HepG2 (cell line): ENCODE measurements around the gene PLD1. TPM values are rescaled to one million over a fixed set of nuclear protein-coding genes. Genes with fewer than 3 reads are reported as not detected.

Experiments used
- ATAC-seq: fragments of 200-7000 bp; cut with Tn5 transposase; 3 replicates; pipeline ENCODE4 v1.9.1; 2020; ENCODE audit warnings: mild to moderate bottlenecking, moderate library complexity
- BruUV-seq: library from RNA; stranded (reverse); fragments of 400-500 nt; replicated peaks from 2 replicates; lab custom pipeline; 2021; lab: Mats Ljungman, UMichigan
- CTCF ChIA-PET: fragments of 300-600 bp; formaldehyde crosslinking; extraction: SDS; loops from one replicate; lab custom pipeline; 2021; ENCODE audit warnings: low total read pairs, inconsistent platforms, low intra/inter-chr PET ratio; lab: Yijun Ruan, JAX
- POLR2A ChIA-PET: fragments of 350-600 bp; sonication (Branson Sonifier 250); formaldehyde crosslinking; loops from one replicate; lab custom pipeline; 2020; ENCODE audit warnings: antibody characterized with exemption, inconsistent platforms; lab: Yijun Ruan, JAX
- DNase-seq: peaks from one replicate; pipeline ENCODE4 v3.0.0-alpha.2; 2015; ENCODE audit warnings: low spot score
- FAIRE-seq: peaks from 3 replicates; lab custom pipeline; 2011; peaks lifted over from hg19 to GRCh38; lab: Jason Lieb, UNC
- H2AFZ ChIP-seq: one replicate; pipeline ENCODE4 v1.6.1; 2011; ENCODE audit warnings: low read length, inconsistent platforms
- H3K27ac ChIP-seq: fragments of 300-600 bp; 3 replicates; pipeline ENCODE4 v1.8.0; 2011; ENCODE audit warnings: mixed run types, mild to moderate bottlenecking, mixed read lengths, low read length, inconsistent platforms; ENCODE audit not compliant: insufficient read depth; ENCODE audit errors: extremely low read length
- H3K27me3 ChIP-seq, 2 experiments: fragments of 200-600 bp in 1 of 2; 2 replicates in 1 of 2; 3 replicates in 1 of 2; pipeline versions ENCODE4 v1.6.0 to v1.8.0; 2011; ENCODE audit warnings: low read length in 2 of 2, mild to moderate bottlenecking in 2 of 2, moderate library complexity in 2 of 2, inconsistent platforms in 1 of 2; ENCODE audit not compliant: insufficient read depth in 2 of 2, control insufficient read depth in 1 of 2
- H3K36me3 ChIP-seq, 2 experiments: fragments of 200-600 bp in 1 of 2; replicated peaks in 1 of 2; 2 replicates in 1 of 2; 3 replicates in 1 of 2; pipeline versions ENCODE4 v1.5.1 to v1.8.0; 2011; ENCODE audit warnings: low read length in 2 of 2, inconsistent platforms in 1 of 2; ENCODE audit not compliant: insufficient read depth in 2 of 2, control insufficient read depth in 1 of 2
- H3K4me1 ChIP-seq: 2 replicates; pipeline ENCODE4 v1.5.1; 2012; ENCODE audit warnings: low read length, inconsistent platforms; ENCODE audit not compliant: insufficient read depth
- H3K4me2 ChIP-seq: 2 replicates; pipeline ENCODE4 v1.6.0; 2011; ENCODE audit warnings: low read depth, low read length, inconsistent platforms
- H3K4me3 ChIP-seq, 3 experiments: fragments of 200-600 bp in 1 of 3; sonication (generic), shearing (Covaris generic) in 1 of 3; replicated peaks in 1 of 3; 2 replicates each; pipeline ENCODE4 v1.5.1; 2011 to 2016; ENCODE audit warnings: low read length in 3 of 3, inconsistent platforms in 2 of 3, low read depth in 2 of 3, mild to moderate bottlenecking in 2 of 3, control low read depth in 1 of 3, mixed read lengths in 1 of 3; ENCODE audit not compliant: insufficient read depth in 1 of 3
- H3K79me2 ChIP-seq: one replicate; pipeline ENCODE4 v1.6.1; 2011; ENCODE audit warnings: low read length, inconsistent platforms; ENCODE audit not compliant: insufficient read depth
- H3K9ac ChIP-seq: 2 replicates; pipeline ENCODE4 v1.6.0; 2011; ENCODE audit warnings: mild to moderate bottlenecking, low read depth, low read length, inconsistent platforms; ENCODE audit not compliant: insufficient read depth
- H3K9me3 ChIP-seq: 2 replicates; pipeline ENCODE4 v1.5.1; 2012; ENCODE audit warnings: mild to moderate bottlenecking, low read length
- H4K20me1 ChIP-seq: 2 replicates; pipeline ENCODE4 v1.6.0; 2011; ENCODE audit warnings: inconsistent platforms, mild to moderate bottlenecking, low read length, moderate library complexity; ENCODE audit not compliant: insufficient read depth
- CREBL2 ChIP-seq: sonication (generic); formaldehyde crosslinking; IDR thresholded peaks from 2 replicates; pipeline ENCODE4 v1.8.1; 2023; ENCODE audit warnings: missing genetic modification reagents, mild to moderate bottlenecking, borderline replicate concordance
- GABPB1 ChIP-seq: IDR thresholded peaks from 2 replicates; pipeline ENCODE4 v1.6.1; 2016; ENCODE audit warnings: mild to moderate bottlenecking, missing genetic modification reagents, moderate library complexity, missing compliant biosample characterization
- HINFP ChIP-seq: sonication (generic); formaldehyde crosslinking; IDR thresholded peaks from 2 replicates; pipeline ENCODE4 v1.4.0; 2020; ENCODE audit warnings: low read depth, mild to moderate bottlenecking, missing genetic modification reagents
- HNF1B ChIP-seq: sonication (generic); formaldehyde crosslinking; IDR thresholded peaks from 2 replicates; pipeline ENCODE4 v1.5.1; 2020; ENCODE audit warnings: mild to moderate bottlenecking, moderate library complexity, missing genetic modification reagents
- KAT8 ChIP-seq: IDR thresholded peaks from 2 replicates; pipeline ENCODE4 v1.6.1; 2016; ENCODE audit warnings: missing genetic modification reagents, missing compliant biosample characterization
- RARG ChIP-seq: sonication (generic); formaldehyde crosslinking; IDR thresholded peaks from 2 replicates; pipeline ENCODE4 v1.4.0; 2020; ENCODE audit warnings: low read depth, mild to moderate bottlenecking, missing genetic modification reagents
- SP1 ChIP-seq, 2 experiments: fragments of 450-650 bp in 1 of 2; sonication (generic) in 1 of 2; formaldehyde crosslinking in 1 of 2; IDR thresholded peaks; 2 replicates each; pipeline versions ENCODE4 v1.4.0 to v1.6.1; 2016 to 2020; ENCODE audit warnings: missing genetic modification reagents in 1 of 2
- XBP1 ChIP-seq: sonication (generic); formaldehyde crosslinking; IDR thresholded peaks from 2 replicates; pipeline ENCODE4 v1.5.0; 2020; ENCODE audit warnings: missing genetic modification reagents
- ZNF652 ChIP-seq: IDR thresholded peaks from 2 replicates; pipeline ENCODE4 v1.6.1; 2016; ENCODE audit warnings: low read depth, borderline replicate concordance
- WGBS: methylation state at CpG from one replicate; pipeline ENCODE4 v1.1.6; 2017; ENCODE audit warnings: low lambda C conversion rate; 5-methylcytosine and 5-hydroxymethylcytosine counted together
- in situ Hi-C: cut with HindIII; loops from 2 replicates; pipeline ENCODE4 v1.10.0; 2017; ENCODE audit warnings: low pct_unique_long_range_greater_than_20kb; ENCODE audit not compliant: extremely low pct_ligation_motif_present
- intact Hi-C: fragments of 100-400 bp; cut with micrococcal nuclease; formaldehyde crosslinking; loops from one replicate; pipeline ENCODE4 v1.10.0; 2022; ENCODE audit not compliant: unreplicated experiment
- polyA plus RNA-seq, 8 experiments: library from polyadenylated mRNA; depleted of rRNA in 3 of 8; stranded (reverse) in 7 of 8; unstranded in 1 of 8; fragments of >200 nt; fragmentation: Illumina TruSeq in 4 of 8; extraction: Trizol in 4 of 8; gene quantifications; 2 replicates each; pipeline versions ENCODE4 v1.2.1 to v1.2.3, GENCODE V29; 2011 to 2016; ENCODE audit warnings: low read depth in 4 of 8, missing spikeins in 1 of 8, mixed read lengths in 1 of 8; ENCODE audit not compliant: insufficient read depth in 1 of 8
- total RNA-seq, 5 experiments: library from RNA; depleted of rRNA; stranded (reverse); fragments of >200 nt; fragmentation: Illumina TruSeq; extraction: Trizol; gene quantifications; 2 replicates each; pipeline ENCODE4 v1.2.3, GENCODE V29; 2016; ENCODE audit warnings: low read depth in 1 of 5
- TF ChIP-seq, protein P1 (sequence below): sonication (generic); formaldehyde crosslinking; IDR thresholded peaks from 2 replicates; pipeline ENCODE4 v1.5.0; 2020; ENCODE audit warnings: mild to moderate bottlenecking, missing genetic modification reagents, borderline replicate concordance

PLD1 gene
- total and polyA plus RNA-seq, 2 of the 13 experiments (the other 11 are each of a cell fraction or from before 2014, with no cell fraction given), result 27.1 to 59.4 TPM

GRCh38 chr3:171836855-171837254 is 26.6 kb upstream of the PLD1 start:
- H3K9ac ChIP-seq, result no peak overlapping the region
- no peaks in the 10 kb centered on the region for H4K20me1 ChIP-seq
- WGBS, result 94% methylated on average over 3 of the region's 3 CpGs
- no peaks in the 10 kb centered on the region for H3K27me3 ChIP-seq
- H3K4me2 ChIP-seq, result no peak overlapping the region
- DNase-seq, result no peak
- no peak for FAIRE-seq
- POLR2A ChIA-PET, result interaction anchor here (2.4 kb wide), 1 partner anchor 202 kb away, joined by 7 read pairs; the partner anchor contains the start of gene FNDC3B
- H3K79me2 ChIP-seq, result peaks cover 3% of the 10 kb centered on the region
- BruUV-seq, result no TSS peak
- no peak overlapping the region for H2AFZ ChIP-seq
- CTCF ChIA-PET, result no interaction called here
- peak overlapping the region; percentile 100 for H3K27ac ChIP-seq
- H3K36me3 ChIP-seq, result no peaks in the 10 kb centered on the region
- no peaks in the 10 kb centered on the region for H3K9me3 ChIP-seq
- H3K4me1 ChIP-seq, result peaks cover 93% of the 10 kb centered on the region
- TF ChIP-seq GABPB1 (CRISPR knock-in tag) (no peak), SP1 (IDR thresholded peaks at IDR 0.05) (no peak), SP1 (CRISPR knock-in tag; IDR thresholded peaks at IDR 0.05) (no peak), RARG (CRISPR knock-in tag) (no peak), CREBL2 (CRISPR knock-in tag) (no peak)
- intact Hi-C loops, result loop anchor here (10.0 kb wide), 2 partner anchors 102 to 652 kb away; no protein-coding TSS in a partner anchor
- no peak overlapping the region for H3K4me3 ChIP-seq
- no peak for ATAC-seq
- in situ Hi-C loops, result no loop called here

DNA sequence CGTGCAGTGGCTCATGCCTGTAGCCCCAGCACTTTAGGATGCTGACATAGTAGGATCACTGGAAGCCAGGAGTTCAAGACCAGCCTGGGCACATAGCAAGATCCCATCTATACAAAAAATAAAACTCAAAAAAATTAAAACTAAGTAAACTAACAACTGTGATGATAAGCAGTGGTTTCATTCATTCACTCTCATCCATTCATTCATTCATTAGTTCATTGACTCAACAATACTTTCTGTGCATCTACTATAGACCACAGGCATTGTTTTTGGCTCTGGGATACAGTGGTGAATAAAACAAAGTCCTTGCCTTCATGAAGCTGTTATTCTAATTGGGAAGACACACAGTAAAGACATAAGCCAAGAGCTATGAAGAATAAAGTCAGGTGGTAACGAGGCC is 25.3 kb upstream of the PLD1 start:
- H2AFZ ChIP-seq, result no peak overlapping the region
- no peak for FAIRE-seq
- no peak overlapping the region for H3K9ac ChIP-seq
- H3K4me1 ChIP-seq, result peaks cover 83% of the 10 kb centered on the region
- in situ Hi-C loops, result no loop called here
- intact Hi-C loops, result loop anchor here (10.0 kb wide), 2 partner anchors 101 to 651 kb away; no protein-coding TSS in a partner anchor
- H3K27ac ChIP-seq, result no peak overlapping the region
- no peak overlapping the region for H3K4me2 ChIP-seq
- WGBS, result 68% methylated on average over 2 of the region's 2 CpGs
- ATAC-seq, result no peak
- H3K27me3 ChIP-seq, result no peaks in the 10 kb centered on the region
- no peaks in the 10 kb centered on the region for H3K36me3 ChIP-seq
- no TSS peak for BruUV-seq
- DNase-seq, result no peak
- H4K20me1 ChIP-seq, result no peaks in the 10 kb centered on the region
- TF ChIP-seq KAT8 (CRISPR knock-in tag) (no peak), ZNF652 (no peak), XBP1 (CRISPR knock-in tag) (no peak), HINFP (CRISPR knock-in tag) (no peak), HNF1B (CRISPR knock-in tag) (no peak)
- TF ChIP-seq, protein P1, sequence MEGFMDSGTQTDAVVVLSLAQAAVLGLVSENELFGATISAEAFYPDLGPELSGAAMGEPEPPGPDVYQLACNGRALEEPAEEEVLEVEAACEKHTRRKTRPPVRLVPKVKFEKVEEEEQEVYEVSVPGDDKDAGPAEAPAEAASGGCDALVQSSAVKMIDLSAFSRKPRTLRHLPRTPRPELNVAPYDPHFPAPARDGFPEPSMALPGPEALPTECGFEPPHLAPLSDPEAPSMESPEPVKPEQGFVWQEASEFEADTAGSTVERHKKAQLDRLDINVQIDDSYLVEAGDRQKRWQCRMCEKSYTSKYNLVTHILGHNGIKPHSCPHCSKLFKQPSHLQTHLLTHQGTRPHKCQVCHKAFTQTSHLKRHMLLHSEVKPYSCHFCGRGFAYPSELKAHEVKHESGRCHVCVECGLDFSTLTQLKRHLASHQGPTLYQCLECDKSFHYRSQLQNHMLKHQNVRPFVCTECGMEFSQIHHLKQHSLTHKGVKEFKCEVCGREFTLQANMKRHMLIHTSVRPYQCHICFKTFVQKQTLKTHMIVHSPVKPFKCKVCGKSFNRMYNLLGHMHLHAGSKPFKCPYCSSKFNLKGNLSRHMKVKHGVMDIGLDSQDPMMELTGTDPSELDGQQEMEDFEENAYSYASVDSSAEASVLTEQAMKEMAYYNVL, result no peak
- H3K79me2 ChIP-seq, result peaks cover 3% of the 10 kb centered on the region
- ChIA-PET POLR2A (interaction anchor here (1.2 kb wide), 1 partner anchor 29 kb away, joined by 5 read pairs; no protein-coding TSS in a partner anchor), CTCF (no interaction called here)
- H3K9me3 ChIP-seq, result no peaks in the 10 kb centered on the region
- H3K4me3 ChIP-seq, result no peak overlapping the region
